ENCODE data around the gene C2CD2. TPM values are rescaled to one million over a fixed set of nuclear protein-coding genes. Genes with fewer than 3 reads are reported as not detected.
A peak's percentile ranks its signal among the peaks of the same experiment; 100 is the strongest.

Gene C2CD2
- total RNA-seq, 2 donors from 2014 or later, result 27.3 to 30.5 TPM

DNA sequence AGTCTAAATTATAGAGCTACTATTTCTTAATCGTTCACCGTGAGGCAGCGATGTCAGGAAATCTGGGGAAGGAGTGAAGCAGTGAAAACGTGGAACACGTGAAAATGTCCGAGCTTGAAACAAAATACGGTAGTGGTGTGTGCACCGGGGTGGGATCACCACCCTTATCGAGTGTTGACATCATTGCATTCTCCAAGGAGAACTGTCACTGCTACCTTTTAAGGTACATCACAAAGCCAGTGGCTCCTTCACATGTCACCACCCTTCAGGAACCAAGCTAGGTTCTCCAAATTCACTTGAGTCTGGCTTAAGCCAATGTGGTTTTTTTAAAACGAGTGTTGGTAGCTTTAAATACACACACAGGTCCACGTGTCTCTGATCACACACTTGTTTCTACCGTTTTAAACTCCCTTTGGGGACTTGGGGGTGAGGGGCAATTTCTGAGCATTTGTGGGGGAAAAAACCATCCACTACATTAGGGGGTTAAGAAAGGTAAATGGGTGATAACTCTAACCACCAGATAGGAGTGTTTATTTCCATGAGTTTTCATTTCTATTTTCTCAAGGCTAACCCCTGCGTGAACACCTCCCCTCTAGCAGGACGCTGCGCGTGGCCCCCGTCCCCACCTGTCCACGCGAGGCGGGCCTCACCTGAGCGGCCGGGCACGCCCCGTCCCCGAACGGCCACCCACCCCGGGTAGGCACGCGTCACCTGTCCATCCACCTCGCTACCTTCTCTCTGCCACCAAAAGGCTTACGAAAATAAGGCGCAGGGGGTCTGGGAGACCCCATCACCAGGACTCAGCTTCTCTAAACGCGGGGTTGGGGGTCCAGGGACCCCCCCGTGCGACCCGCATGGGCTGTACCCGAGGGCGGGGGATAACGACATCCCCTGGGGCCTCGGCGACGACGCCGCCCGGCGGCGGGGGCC, 75.7 kb downstream of the C2CD2 start:
- H3K27ac ChIP-seq, result peak overlapping the region; percentile 48 to 64
- no peaks in the 10 kb centered on the region for H3K9me3 ChIP-seq
- 2% methylated on average over 48 of the region's 48 CpGs for WGBS
- H3K4me3 ChIP-seq, result peak overlapping the region; percentile 65 to 66
- H3K4me1 ChIP-seq (replicated peaks), result no peaks in the 10 kb centered on the region
- H3K36me3 ChIP-seq, result no peaks in the 10 kb centered on the region
- intact Hi-C loops (cut with DNase I), result loop anchor here (5.0 kb wide), 1 partner anchor 79 kb away; no protein-coding TSS in a partner anchor
- TF ChIP-seq POLR2AphosphoS5 (IDR thresholded peaks at IDR 0.05) (no peak), POLR2A (IDR thresholded peaks at IDR 0.05) (peak; percentile 8)
- TF ChIP-seq, protein P1, sequence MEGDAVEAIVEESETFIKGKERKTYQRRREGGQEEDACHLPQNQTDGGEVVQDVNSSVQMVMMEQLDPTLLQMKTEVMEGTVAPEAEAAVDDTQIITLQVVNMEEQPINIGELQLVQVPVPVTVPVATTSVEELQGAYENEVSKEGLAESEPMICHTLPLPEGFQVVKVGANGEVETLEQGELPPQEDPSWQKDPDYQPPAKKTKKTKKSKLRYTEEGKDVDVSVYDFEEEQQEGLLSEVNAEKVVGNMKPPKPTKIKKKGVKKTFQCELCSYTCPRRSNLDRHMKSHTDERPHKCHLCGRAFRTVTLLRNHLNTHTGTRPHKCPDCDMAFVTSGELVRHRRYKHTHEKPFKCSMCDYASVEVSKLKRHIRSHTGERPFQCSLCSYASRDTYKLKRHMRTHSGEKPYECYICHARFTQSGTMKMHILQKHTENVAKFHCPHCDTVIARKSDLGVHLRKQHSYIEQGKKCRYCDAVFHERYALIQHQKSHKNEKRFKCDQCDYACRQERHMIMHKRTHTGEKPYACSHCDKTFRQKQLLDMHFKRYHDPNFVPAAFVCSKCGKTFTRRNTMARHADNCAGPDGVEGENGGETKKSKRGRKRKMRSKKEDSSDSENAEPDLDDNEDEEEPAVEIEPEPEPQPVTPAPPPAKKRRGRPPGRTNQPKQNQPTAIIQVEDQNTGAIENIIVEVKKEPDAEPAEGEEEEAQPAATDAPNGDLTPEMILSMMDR (IDR thresholded peaks at IDR 0.05), result no peak
- H3K27me3 ChIP-seq (replicated peaks; ENCODE audit: insufficient read depth), result no peaks in the 10 kb centered on the region
- no peak for DNase-seq (ENCODE audit: low spot score)

DNA sequence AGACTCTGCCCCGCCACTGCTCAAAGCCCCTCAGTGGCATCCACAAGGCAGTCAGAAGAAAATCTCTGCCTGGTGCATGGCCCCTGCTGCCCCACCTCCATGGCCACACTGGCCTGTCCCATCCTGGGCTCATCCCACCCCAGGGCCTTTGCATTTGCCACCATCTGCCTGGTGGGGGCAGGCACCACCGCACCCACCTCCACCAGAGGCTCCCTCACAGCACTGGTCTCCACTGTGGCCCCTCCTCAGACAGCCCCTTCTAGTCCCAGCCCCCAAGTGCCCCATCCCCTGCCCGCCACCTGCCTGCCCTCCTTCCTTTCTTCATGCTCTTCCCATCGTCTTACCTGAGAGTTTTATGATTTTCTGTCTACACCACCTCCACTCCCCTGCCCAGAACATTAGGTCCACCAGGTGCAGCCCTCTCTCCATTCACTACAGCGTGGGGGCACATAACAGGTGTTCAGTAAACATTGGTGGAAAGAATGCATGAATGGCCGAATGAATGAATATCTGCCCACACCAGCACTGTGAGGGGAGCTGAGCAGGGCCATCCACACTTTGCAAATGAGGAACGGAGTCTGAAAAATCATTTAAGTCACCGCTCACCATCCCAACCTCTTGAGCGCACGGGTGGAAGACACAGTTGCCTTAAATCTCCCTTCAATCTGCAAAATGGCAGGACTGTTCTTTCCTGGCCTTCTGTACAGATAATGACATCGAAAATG, 76.7 kb downstream of the C2CD2 start:
- H3K27ac ChIP-seq, result no peak overlapping the region
- H3K27me3 ChIP-seq (replicated peaks; ENCODE audit: insufficient read depth), result no peaks in the 10 kb centered on the region
- 89% methylated on average over 11 of the region's 11 CpGs for WGBS
- no peak overlapping the region for H3K4me3 ChIP-seq
- intact Hi-C loops (cut with DNase I), result loop anchor here (5.0 kb wide), 1 partner anchor 80 kb away; no protein-coding TSS in a partner anchor
- TF ChIP-seq POLR2AphosphoS5 (IDR thresholded peaks at IDR 0.05), result no peak
- no peak for TF ChIP-seq POLR2A (IDR thresholded peaks at IDR 0.05)
- TF ChIP-seq, protein P1 (IDR thresholded peaks at IDR 0.05), result no peak
- no peaks in the 10 kb centered on the region for H3K9me3 ChIP-seq
- no peaks in the 10 kb centered on the region for H3K4me1 ChIP-seq (replicated peaks)
- no peak for DNase-seq (ENCODE audit: low spot score)
- H3K36me3 ChIP-seq, result no peaks in the 10 kb centered on the region

DNA sequence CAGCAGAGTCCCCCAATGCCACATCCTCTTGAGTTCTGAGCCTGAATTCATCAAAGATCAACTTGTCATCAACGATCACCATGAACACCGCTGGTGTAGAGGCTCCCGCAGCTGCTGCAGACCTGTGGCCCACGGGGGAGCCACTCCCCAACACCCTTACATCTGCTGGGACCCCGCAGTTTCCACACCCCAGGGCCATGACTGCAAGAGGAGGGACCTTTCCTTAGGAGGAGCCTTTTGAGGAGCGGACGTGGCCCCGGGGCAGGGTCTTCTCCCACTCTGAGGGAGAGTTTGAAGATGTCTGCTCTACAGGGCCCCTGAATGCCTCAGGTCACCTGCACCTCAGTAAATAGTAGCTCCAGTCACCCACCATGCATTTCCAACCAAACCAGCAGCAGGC, 77.4 kb downstream of the C2CD2 start:
- TF ChIP-seq POLR2A (IDR thresholded peaks at IDR 0.05) (no peak), POLR2AphosphoS5 (IDR thresholded peaks at IDR 0.05) (no peak)
- TF ChIP-seq, protein P1 (IDR thresholded peaks at IDR 0.05), result no peak
- H3K27ac ChIP-seq, result no peak overlapping the region
- H3K36me3 ChIP-seq, result no peaks in the 10 kb centered on the region
- H3K4me3 ChIP-seq, result no peak overlapping the region
- DNase-seq (ENCODE audit: low spot score), result no peak
- WGBS, result 85% methylated on average over 6 of the region's 8 CpGs
- intact Hi-C loops (cut with DNase I), result loop anchor here (5.0 kb wide), 1 partner anchor 81 kb away; no protein-coding TSS in a partner anchor
- no peaks in the 10 kb centered on the region for H3K9me3 ChIP-seq
- no peaks in the 10 kb centered on the region for H3K4me1 ChIP-seq (replicated peaks)
- no peaks in the 10 kb centered on the region for H3K27me3 ChIP-seq (replicated peaks; ENCODE audit: insufficient read depth)

DNA sequence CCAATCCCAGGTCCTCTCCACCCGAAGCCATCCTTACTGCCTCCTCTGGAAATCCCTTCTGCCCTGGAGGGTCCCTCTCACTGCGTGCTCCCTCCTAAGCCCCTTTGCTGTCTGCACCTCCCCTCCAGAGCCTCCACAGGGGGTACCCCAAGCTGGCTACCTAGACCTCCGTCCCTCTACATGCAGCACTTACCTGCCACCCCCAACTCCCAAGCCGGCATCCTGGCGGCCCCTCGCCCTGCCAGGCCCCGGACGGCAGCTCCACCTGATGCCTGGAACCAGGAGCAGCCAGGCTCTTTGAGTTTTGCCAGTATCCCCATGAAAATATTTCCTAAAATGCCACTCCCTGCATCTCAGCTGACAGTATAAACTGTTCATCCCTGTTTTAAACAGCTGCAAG, 78.7 kb downstream of the C2CD2 start:
- intact Hi-C loops (cut with DNase I), result loop anchor here (5.0 kb wide), 1 partner anchor 82 kb away; no protein-coding TSS in a partner anchor
- Histone ChIP-seq H3K4me3 (no peak overlapping the region), H3K27me3 (replicated peaks; ENCODE audit: insufficient read depth) (no peaks in the 10 kb centered on the region), H3K4me1 (replicated peaks) (no peaks in the 10 kb centered on the region), H3K36me3 (no peaks in the 10 kb centered on the region), H3K27ac (no peak overlapping the region), H3K9me3 (no peaks in the 10 kb centered on the region)
- TF ChIP-seq POLR2A (IDR thresholded peaks at IDR 0.05) (no peak), POLR2AphosphoS5 (IDR thresholded peaks at IDR 0.05) (no peak)
- TF ChIP-seq, protein P1 (IDR thresholded peaks at IDR 0.05), result no peak
- WGBS, result 95% methylated on average over 8 of the region's 8 CpGs
- DNase-seq (ENCODE audit: low spot score), result no peak

Data from prostate gland (tissue), 2 donors.